NCI-H2029 (cell line): ENCODE measurements around the gene POP5.
A peak's percentile ranks its signal among the peaks of the same experiment; 100 is the strongest.
"Not testable (repeated sequence)": the region's sequence is repeated elsewhere in the genome, so short reads cannot be mapped to it uniquely, and the experiment has no call there.

ENCODE experiments used
- DNase-seq: peaks from one replicate; lab custom pipeline; 2025; lab: John Stamatoyannopoulos, UW

Gene POP5

GRCh38 chr12:120536064-120536791, 45.0 kb downstream of the POP5 start:
- no peak for DNase-seq

- DNase-seq, result no peak
These were observed 46.2 kb downstream of the POP5 start for GRCh38 chr12:120534703-120535655.

- DNase-seq, result peak; percentile 86
These were observed 46.9 kb downstream of the POP5 start, which contains the start of gene RNF10 for GRCh38 chr12:120534203-120534702. TSS of gene RNF10 (plus strand) at chr12:120534356. CDS start at chr12:120534812, 456 bp downstream.

- no peak for DNase-seq
These were observed 48.4 kb downstream of the POP5 start for GRCh38 chr12:120532701-120533238.

GRCh38 chr12:120530418-120530761, 50.8 kb downstream of the POP5 start:
- not testable (repeated sequence) for DNase-seq

GRCh38 chr12:120529641-120530417, 51.4 kb downstream of the POP5 start:
- peak; percentile 29 for DNase-seq

GRCh38 chr12:120528861-120529525, 52.2 kb downstream of the POP5 start, which contains the start of gene COQ5:
TSS of gene COQ5 (minus strand) at chr12:120529158. CDS start at chr12:120529141, 17 bp downstream.
- DNase-seq, result peak; percentile 78
